ENCODE results near the gene DSCAM. TPM values are rescaled to one million over a fixed set of nuclear protein-coding genes. Genes with fewer than 3 reads are reported as not detected.

Gene DSCAM
- total RNA-seq, 1 donor, result not detected

- DNase-seq (ENCODE audit: low read depth), result no peak
- TF ChIP-seq CTCF (IDR thresholded peaks at IDR 0.05; ENCODE audit: insufficient read depth, low read length), result no peak
- no peak overlapping the region for H3K4me3 ChIP-seq (ENCODE audit: low read depth, low read length)
Measured at GRCh38 chr21:40049931-40050290, 797.0 kb downstream of the DSCAM start.

- TF ChIP-seq CTCF (IDR thresholded peaks at IDR 0.05; ENCODE audit: insufficient read depth, low read length), result no peak
- H3K4me3 ChIP-seq (ENCODE audit: low read depth, low read length), result no peak overlapping the region
- DNase-seq (ENCODE audit: low read depth), result no peak
Measured at GRCh38 chr21:40049031-40049930, 797.7 kb downstream of the DSCAM start.

- no peak for DNase-seq (ENCODE audit: low read depth)
- no peak overlapping the region for H3K4me3 ChIP-seq (ENCODE audit: low read depth, low read length)
- TF ChIP-seq CTCF (IDR thresholded peaks at IDR 0.05; ENCODE audit: insufficient read depth, low read length), result no peak
Measured at GRCh38 chr21:40047993-40048730, 798.8 kb downstream of the DSCAM start.

GRCh38 chr21:40047211-40047610, 799.7 kb downstream of the DSCAM start:
- DNase-seq (ENCODE audit: low read depth), result no peak
- no peak overlapping the region for H3K4me3 ChIP-seq (ENCODE audit: low read depth, low read length)
- no peak for TF ChIP-seq CTCF (IDR thresholded peaks at IDR 0.05; ENCODE audit: insufficient read depth, low read length)

- no peak overlapping the region for H3K4me3 ChIP-seq (ENCODE audit: low read depth, low read length)
- no peak for DNase-seq (ENCODE audit: low read depth)
- TF ChIP-seq CTCF (IDR thresholded peaks at IDR 0.05; ENCODE audit: insufficient read depth, low read length), result no peak
Measured at GRCh38 chr21:40043866-40044265, 803.1 kb downstream of the DSCAM start.

- no peak overlapping the region for H3K4me3 ChIP-seq (ENCODE audit: low read depth, low read length)
- DNase-seq (ENCODE audit: low read depth), result no peak
Measured at GRCh38 chr21:40043423-40043822, 803.5 kb downstream of the DSCAM start.

More at GRCh38 chr21:40043423-40043822, 803.5 kb downstream of the DSCAM start:
- TF ChIP-seq CTCF (IDR thresholded peaks at IDR 0.05; ENCODE audit: insufficient read depth, low read length), result no peak
